SK-N-DZ (cell line): ENCODE measurements around the gene GBE1.

Experiments
- DNase-seq: peaks from one replicate; pipeline ENCODE4 v3.0.0-alpha.2; 2015; ENCODE audit warnings: low spot score

GBE1 gene

DNA sequence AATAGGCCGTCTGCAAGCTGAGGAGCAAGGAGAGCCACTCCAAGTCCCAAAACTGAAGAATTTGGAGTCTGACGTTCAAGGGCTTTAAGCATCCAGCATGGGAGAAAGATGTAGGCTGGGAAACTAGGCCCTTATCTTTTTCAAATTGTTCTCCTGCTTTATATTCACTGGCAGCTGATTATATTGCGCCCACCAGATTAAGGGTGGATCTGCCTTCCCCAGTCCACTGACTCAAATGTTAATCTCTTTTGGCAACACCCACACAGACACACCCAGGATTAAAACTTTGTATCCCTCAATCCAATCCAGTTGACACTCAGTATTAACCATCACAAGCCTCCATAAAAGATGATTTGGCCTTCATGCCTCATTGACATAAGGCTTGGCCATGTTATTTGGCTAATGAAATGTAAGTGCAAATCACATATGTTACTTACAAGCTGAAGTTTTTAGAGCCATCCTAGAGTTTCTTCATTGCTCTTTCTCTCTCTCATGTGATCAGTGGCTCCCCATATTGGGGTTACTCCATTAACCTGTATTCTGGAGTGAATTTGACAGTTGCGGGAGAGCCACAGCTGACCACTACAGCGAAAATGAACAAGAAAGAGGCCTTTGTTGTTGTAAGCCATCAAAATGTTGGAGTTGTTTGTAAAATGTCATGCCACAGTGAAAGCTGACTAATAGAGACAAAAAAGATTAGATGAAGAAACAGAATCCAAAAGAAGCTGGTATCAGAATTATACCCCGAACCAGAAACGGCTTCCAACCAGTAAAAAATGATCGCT is 61.7 kb downstream of the GBE1 start:
- no peak for DNase-seq

DNA sequence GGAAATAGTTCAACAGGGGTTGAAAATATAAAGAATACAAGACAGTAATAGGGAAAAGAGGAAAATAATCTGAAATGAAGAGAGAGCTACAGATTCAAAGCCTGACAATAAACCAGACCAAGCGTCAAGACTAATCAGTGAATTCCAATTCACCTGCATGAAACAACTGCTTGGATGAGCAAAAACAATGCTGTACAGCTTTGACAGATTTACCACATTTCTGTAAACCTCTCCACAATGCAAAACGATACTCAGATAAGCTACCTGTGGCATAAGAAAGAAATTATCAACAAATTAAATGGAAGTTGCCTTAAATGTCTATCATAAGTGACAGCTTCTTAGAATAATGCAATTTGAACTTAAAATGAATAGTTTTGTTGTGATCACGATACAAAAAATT is 65.4 kb downstream of the GBE1 start:
- no peak for DNase-seq

GRCh38 chr3:81695302-81695701 is 66.1 kb downstream of the GBE1 start:
- no peak for DNase-seq

DNA sequence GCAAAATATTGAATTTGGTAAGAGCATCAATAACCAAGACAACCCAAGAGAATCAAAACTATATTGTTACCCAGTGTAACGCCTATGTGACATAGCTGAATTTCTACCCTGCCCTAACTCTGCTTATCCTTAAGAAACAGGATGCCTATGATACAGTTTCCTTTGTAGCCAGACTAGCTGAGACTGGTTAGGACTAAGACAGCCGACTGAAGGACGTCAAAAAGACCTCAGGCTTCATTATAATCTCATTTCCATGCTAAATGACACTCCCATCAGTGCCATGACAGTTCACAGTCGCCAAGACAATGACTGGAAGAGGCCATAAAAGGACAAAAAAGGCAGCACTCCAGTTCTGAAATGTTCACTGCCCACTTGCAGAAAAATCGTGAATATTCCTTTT is 66.8 kb downstream of the GBE1 start:
- no peak for DNase-seq

DNA sequence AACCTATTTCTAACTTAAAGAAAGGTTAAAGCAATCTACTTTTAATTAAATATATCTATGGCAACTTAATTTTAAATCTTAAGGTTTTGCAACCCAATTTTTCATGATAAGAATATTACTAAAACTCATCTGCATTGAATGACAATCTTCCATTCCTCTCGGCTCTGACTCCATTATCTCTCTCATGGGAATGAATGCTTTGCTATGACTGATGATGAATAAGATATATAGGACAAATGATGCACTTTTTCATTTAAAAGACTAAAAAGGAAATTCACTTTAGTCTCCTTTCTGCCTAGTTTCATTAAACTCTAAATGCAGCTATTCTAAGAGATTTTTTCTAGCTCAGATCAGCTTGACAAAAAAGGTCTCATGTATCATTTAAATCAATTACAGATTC is 68.7 kb downstream of the GBE1 start:
- DNase-seq = no peak

- no peak for DNase-seq
Observed at GRCh38 chr3:81689617-81690016, 71.8 kb downstream of the GBE1 start.

GRCh38 chr3:81684751-81685395 is 76.6 kb downstream of the GBE1 start:
- DNase-seq = no peak

- no peak for DNase-seq
Observed at GRCh38 chr3:81676706-81677456, 84.6 kb downstream of the GBE1 start.

DNA sequence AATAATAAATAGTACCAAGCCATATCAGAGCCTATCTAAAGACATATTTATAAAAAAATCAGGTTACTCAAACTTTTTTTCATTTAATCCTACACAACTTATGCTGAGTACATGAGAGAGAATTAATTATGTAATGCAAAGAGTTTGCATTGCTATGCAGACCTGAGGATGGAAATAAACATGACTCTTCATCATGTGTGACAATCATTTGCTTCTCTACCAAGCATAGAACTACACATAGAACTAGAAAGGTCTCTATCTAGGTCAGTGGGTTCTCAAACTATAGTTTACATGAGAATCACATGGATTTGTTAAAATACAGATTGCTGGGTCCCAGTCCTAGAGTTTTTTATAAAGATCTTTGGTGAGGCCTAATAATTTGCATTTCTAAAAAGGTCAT is 86.8 kb downstream of the GBE1 start:
- DNase-seq = no peak

GRCh38 chr3:81668283-81668682 is 93.2 kb downstream of the GBE1 start:
- no peak for DNase-seq

DNA sequence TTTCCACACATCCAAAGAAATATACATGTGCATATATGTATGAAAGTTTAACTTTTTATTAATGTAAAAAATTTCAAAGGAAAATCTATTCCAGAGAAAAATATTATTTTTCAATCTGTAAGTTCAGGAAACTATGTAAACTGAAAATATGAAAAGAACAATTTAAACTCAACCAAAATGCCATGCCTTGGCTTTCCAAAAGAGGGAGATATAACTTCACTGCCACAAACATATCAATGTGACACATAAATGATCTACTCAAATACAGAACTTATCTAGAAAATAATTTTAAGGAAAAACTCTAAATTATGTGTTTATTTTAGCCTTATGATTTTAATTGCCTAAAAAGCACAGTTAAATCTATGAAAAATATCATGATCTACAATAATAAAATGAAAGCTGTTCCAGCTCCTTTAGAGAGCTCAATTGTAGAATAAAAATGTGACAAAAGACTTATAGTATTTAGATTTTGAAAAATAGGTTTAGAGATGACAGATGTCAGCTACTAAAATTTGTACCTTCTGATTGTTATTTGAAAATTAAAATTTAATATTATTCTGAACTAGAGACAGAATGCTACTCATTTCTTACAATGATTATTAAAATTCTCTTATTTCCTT is 94.8 kb downstream of the GBE1 start:
- no peak for DNase-seq

GRCh38 chr3:81663114-81663513 is 98.3 kb downstream of the GBE1 start:
- no peak for DNase-seq

- DNase-seq = no peak
Observed at GRCh38 chr3:81660036-81660435, 101.4 kb downstream of the GBE1 start.

DNA sequence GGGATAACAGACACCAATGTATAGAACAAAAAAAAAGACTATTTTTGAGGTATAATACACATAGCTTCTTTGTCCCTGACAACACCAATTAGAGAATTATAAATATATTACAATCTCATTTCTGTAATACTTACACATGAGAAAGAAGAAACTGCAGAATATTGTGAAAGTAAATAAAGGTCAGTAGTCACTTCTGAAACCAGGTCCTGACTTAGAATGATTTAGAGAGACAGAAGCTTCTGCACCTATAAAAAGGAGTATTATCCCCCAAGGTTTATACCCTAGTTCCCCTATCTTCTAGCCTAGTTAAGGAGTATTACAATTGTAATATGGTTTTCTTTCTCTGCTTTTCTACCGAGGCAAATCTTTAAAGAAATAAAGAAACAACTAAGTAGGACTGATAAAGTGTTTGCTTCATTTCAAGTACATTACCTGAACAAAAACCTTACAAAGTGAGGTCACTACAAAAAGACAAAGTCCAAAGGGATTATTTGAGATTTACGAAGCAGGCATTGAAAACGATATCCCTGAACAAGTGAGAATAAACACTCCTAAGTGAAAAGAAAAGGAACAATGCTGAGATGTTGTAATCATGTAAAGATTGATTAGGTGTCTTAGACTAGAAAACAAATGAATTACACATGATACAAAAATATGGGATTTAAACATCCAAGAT is 103.0 kb downstream of the GBE1 start:
- DNase-seq = no peak

DNA sequence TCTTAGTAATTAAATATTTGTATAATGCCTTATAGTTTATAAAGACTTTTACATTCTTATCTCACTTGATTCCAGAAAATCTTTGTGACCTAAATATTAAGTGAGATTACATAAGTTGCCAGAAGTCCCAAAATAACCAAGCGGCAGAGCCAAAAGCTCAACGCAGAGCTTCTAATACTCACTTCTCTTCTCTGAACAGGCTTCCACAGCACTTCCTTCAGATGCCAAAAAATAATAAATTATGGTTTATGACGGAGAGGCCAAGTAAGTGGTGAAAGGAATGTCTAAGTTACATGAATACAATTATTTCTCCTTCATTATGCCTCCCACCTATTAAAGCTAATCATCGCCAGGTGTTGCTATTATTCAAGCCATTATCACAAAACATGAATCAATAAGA is 110.3 kb downstream of the GBE1 start:
- DNase-seq = no peak

DNA sequence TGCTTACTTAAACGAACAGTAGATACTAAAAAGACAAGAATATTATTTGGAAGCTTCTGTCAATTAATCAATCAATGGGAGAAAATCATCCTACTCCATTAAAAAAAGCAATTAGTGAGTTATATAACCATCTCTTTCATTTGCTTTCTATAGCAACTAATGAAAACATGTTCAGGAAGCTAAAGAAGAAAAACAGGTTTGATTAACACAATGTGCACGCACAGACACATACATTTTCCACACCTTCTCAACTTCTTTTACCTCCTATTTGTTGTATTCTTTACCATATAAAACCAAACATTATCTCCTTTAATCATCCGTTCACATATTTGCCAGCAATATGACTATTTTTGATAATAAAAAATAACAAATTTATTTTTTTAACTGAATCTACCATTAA is 111.3 kb downstream of the GBE1 start:
- DNase-seq = no peak

DNA sequence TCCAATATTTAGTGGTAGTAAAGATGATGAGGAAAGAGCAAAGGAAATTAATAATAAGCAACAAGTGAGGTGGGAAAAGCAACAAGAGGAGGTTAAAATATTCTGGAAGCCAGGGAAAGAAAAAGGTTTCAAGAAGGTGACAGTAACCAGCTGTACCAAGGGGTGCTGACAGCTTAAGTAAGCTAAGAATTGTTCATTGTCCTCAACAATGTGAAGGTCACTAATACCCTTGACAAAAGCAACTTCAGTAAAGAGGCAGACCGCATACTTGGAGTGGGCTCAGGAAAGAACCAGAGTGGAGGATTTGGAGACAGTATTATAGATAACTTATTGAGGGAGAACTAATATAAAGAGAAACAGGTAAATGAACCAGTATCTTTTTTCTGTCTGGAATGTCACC is 116.2 kb downstream of the GBE1 start:
- no peak for DNase-seq

GRCh38 chr3:81643721-81644120 is 117.7 kb downstream of the GBE1 start:
- peak; percentile 42 for DNase-seq

DNA sequence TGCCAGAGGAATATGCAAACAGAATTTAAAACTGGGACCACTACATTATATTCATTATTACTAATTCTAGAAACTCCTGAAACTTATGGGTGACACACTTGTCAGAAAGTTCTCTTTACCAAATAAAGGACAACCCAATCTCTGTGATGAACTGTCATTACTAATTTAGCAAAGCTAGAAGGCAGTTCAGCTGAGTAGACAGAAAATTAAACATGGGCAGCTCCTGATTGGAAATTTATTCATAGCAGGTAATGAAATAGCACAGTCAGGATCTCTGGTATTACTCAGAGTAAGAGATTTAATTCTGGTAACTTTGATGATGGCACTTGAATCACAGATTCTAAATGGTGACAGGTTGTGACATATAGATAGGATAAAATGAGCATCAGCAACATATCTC is 123.0 kb downstream of the GBE1 start:
- DNase-seq = no peak

DNA sequence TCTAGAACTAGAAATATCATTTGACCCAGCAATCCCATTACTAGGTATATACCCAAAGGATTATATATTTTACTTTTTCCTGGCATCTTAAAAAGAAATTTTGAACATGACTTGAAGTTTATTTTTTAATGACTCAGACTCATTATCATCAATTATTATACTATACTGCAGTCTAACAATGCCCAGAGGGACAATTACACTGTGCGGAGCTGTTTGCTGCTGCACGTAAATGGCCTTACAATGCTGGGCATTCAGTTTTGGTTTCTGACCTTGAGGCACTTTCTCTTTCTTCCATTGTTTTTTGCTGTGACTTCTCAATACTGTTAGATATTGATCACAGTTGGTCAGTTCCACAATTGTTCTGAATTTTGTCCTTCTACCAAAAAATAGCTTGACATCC is 128.8 kb downstream of the GBE1 start:
- DNase-seq = no peak

GRCh38 chr3:81624756-81625155 is 136.7 kb downstream of the GBE1 start:
- DNase-seq = no peak

DNA sequence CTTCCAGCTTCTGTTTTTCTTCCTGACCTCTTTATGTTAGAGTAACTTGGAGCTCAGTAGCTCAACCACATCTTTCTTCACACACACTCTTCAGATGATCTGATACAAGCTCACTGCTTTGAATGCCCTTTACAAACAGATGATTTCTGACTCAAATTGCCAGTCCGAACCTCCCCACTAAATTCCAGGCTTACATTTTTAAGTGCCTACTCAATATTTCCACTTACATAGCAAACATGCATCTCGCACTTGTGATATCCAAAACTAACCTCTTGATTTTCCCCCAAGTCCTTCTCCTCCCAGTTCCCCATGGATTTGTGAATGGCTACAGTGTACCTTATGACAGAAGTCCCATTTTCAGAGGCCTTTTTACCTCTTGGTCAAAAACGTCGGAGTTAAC is 139.1 kb downstream of the GBE1 start:
- DNase-seq = no peak
